Mammary microvascular endothelial cell (primary cell): Measurements from ENCODE around the gene RNPEP. TPM values are rescaled to one million over a fixed set of nuclear protein-coding genes. Genes with fewer than 3 reads are reported as not detected.

ENCODE experiments used
- total RNA-seq: library from RNA; depleted of rRNA; stranded (reverse); fragments of >200 nt; gene quantifications from 2 replicates; pipeline ENCODE4 v1.2.3, GENCODE V29; 2015

The RNPEP gene
- total RNA-seq, result 82.2 and 87.0 TPM in 2 replicates

DNA sequence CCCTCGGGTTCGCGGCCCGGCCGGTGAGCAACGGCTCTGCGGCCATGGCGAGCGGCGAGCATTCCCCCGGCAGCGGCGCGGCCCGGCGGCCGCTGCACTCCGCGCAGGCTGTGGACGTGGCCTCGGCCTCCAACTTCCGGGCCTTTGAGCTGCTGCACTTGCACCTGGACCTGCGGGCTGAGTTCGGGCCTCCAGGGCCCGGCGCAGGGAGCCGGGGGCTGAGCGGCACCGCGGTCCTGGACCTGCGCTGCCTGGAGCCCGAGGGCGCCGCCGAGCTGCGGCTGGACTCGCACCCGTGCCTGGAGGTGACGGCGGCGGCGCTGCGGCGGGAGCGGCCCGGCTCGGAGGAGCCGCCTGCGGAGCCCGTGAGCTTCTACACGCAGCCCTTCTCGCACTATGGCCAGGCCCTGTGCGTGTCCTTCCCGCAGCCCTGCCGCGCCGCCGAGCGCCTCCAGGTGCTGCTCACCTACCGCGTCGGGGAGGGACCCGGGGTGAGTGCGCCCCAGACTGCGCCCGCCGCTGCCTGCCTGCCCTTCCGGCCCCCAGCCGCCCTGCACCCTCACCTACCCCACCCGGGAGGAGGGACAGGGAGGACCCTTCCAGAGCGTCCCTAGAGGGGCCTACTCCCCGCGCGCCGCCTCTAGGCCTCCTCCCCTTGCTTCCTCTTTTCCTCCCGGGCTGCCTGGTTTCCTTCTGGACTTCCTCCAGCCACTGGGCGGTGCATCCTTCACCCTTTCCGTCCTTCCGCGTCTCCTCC, at the start of gene RNPEP:
RNPEP (plus strand) TSS at position 26 of the 757 bp plus-strand sequence; CDS start at position 45, 19 bp downstream.

GRCh38 chr1:201946224-201946908, 36.1 kb upstream of the RNPEP start, which contains the start of gene LMOD1:
Gene LMOD1, minus strand, starts transcription at chr1:201946548. Its CDS starts 208 bp downstream, at chr1:201946340.

GRCh38 chr1:201955009-201955728, 27.3 kb upstream of the RNPEP start, which contains the start of gene TIMM17A:
Gene TIMM17A, plus strand, starts transcription at chr1:201955503. Its CDS starts 24 bp downstream, at chr1:201955527.

GRCh38 chr1:202010180-202011015, 27.9 kb downstream of the RNPEP start, which contains the start of gene ELF3:
Gene ELF3, plus strand, starts transcription at chr1:202010587. Its CDS starts 550 bp downstream, at chr1:202011137.

Other genes with a start within 250 kb of the RNPEP start
- 30.8 and 32.1 TPM in 2 replicates for gene IPO9, start 153.5 kb upstream of the RNPEP start, total RNA-seq
- 22.5 and 24.9 TPM in 2 replicates for gene SHISA4, start 93.8 kb upstream of the RNPEP start, total RNA-seq
- gene LMOD1, start 36.1 kb upstream of the RNPEP start, total RNA-seq, result 0.10 TPM in 1 of 2 replicates, not detected in the other
- gene TIMM17A, start 27.1 kb upstream of the RNPEP start, total RNA-seq, result 71.1 and 77.2 TPM in 2 replicates
- under 0.01 and 0.25 TPM in 2 replicates for gene ELF3, start 27.9 kb downstream of the RNPEP start, total RNA-seq
- gene GPR37L1, start 140.3 kb downstream of the RNPEP start, total RNA-seq, result not detected in 2 replicates
- 39.0 and 41.4 TPM in 2 replicates for gene ARL8A, start 162.1 kb downstream of the RNPEP start, total RNA-seq
- 0.33 and 1.0 TPM in 2 replicates for gene PTPN7, start 178.0 kb downstream of the RNPEP start, total RNA-seq
- not detected in 2 replicates for gene LGR6, start 211.2 kb downstream of the RNPEP start, total RNA-seq